H1 (cell line): ENCODE results near the gene AATK. TPM values are rescaled to one million over a fixed set of nuclear protein-coding genes. Genes with fewer than 3 reads are reported as not detected.

Experiments used
- CTCF ChIA-PET: fragments of 300-600 bp; sonication (Branson Sonifier 250); formaldehyde crosslinking; loops from one replicate; lab custom pipeline; 2021; ENCODE audit not compliant: partially characterized antibody; lab: Charles Lee
- POLR2A ChIA-PET: fragments of 300-600 bp; sonication (Branson Sonifier 250); formaldehyde crosslinking; loops from one replicate; lab custom pipeline; 2021; ENCODE audit warnings: inconsistent platforms; ENCODE audit not compliant: partially characterized antibody; lab: Charles Lee
- DNase-seq, 2 experiments: peaks; one replicate each; pipeline versions ENCODE4 v3.0.0 to v3.0.0-alpha.2; 2010 to 2022; ENCODE audit warnings: low spot score in 2 of 2, low read depth in 1 of 2, mixed read lengths in 1 of 2
- FAIRE-seq: peaks from 2 replicates; lab custom pipeline; 2011; peaks lifted over from hg19 to GRCh38; lab: Jason Lieb, UNC
- H2AFZ ChIP-seq: 2 replicates; pipeline ENCODE4 v1.8.1; 2012; ENCODE audit warnings: low read length, inconsistent platforms
- H2AK5ac ChIP-seq: 2 replicates; pipeline ENCODE4 v1.6.1; 2013; ENCODE audit warnings: low read depth, low read length
- H2BK120ac ChIP-seq: replicated peaks from 2 replicates; pipeline ENCODE3; 2013; ENCODE audit warnings: low read depth, low read length, inconsistent platforms
- H2BK12ac ChIP-seq: 2 replicates; pipeline ENCODE4 v1.6.1; 2013; ENCODE audit warnings: low read depth, low read length
- H2BK15ac ChIP-seq: 2 replicates; pipeline ENCODE4 v1.6.1; 2013; ENCODE audit warnings: low read length
- H2BK20ac ChIP-seq: 2 replicates; pipeline ENCODE4 v1.6.1; 2013; ENCODE audit warnings: low read length
- H2BK5ac ChIP-seq: 2 replicates; pipeline ENCODE4 v1.6.1; 2013; ENCODE audit warnings: low read depth, low read length
- H3K14ac ChIP-seq: 2 replicates; pipeline ENCODE4 v1.6.1; 2013; ENCODE audit warnings: inconsistent platforms; ENCODE audit not compliant: insufficient read length
- H3K18ac ChIP-seq: 2 replicates; pipeline ENCODE4 v1.6.1; 2013; ENCODE audit warnings: low read length; ENCODE audit errors: extremely low read depth
- H3K23ac ChIP-seq: 2 replicates; pipeline ENCODE4 v1.6.1; 2013; ENCODE audit warnings: inconsistent platforms; ENCODE audit not compliant: insufficient read length
- H3K23me2 ChIP-seq: 2 replicates; pipeline ENCODE4 v1.6.1; 2013; ENCODE audit warnings: low read depth, low read length
- H3K27ac ChIP-seq: 2 replicates; pipeline ENCODE4 v1.6.1; 2011; ENCODE audit warnings: low read depth, low read length, inconsistent platforms
- H3K27me3 ChIP-seq, 4 experiments: replicated peaks in 1 of 4; 1 replicate in 1 of 4; 2 replicates in 3 of 4; pipeline versions ENCODE4 v1.6.1 to v1.8.1; 2011 to 2013; ENCODE audit warnings: low read length in 3 of 4, mild to moderate bottlenecking in 3 of 4, inconsistent platforms in 2 of 4, mixed read lengths in 2 of 4, moderate library complexity in 1 of 4; ENCODE audit not compliant: control insufficient read depth in 3 of 4, insufficient read depth in 3 of 4; ENCODE audit errors: extremely low read depth in 1 of 4
- H3K36me3 ChIP-seq, 4 experiments: 2 replicates each; pipeline versions ENCODE4 v1.6.1 to v1.8.1; 2011 to 2013; ENCODE audit warnings: mild to moderate bottlenecking in 4 of 4, low read length in 3 of 4, moderate library complexity in 2 of 4, control low read depth in 1 of 4, inconsistent platforms in 1 of 4; ENCODE audit not compliant: insufficient read depth in 4 of 4, control insufficient read depth in 2 of 4
- H3K4ac ChIP-seq: replicated peaks from 2 replicates; pipeline ENCODE3; 2013; ENCODE audit warnings: low read length, low read depth, mixed read lengths, inconsistent platforms; ENCODE audit not compliant: insufficient read length
- H3K4me1 ChIP-seq, 4 experiments: replicated peaks in 1 of 4; 1 replicate in 1 of 4; 2 replicates in 3 of 4; pipeline versions ENCODE4 v1.6.1 to v1.8.1; 2011 to 2013; ENCODE audit warnings: low read length in 3 of 4, inconsistent platforms in 2 of 4, mixed read lengths in 1 of 4; ENCODE audit not compliant: insufficient read depth in 4 of 4, control insufficient read depth in 3 of 4
- H3K4me2 ChIP-seq, 2 experiments: 2 replicates each; pipeline versions ENCODE4 v1.6.1 to v1.8.1; 2011 to 2013; ENCODE audit warnings: low read depth in 2 of 2, low read length in 2 of 2, control low read depth in 1 of 2, inconsistent platforms in 1 of 2, mild to moderate bottlenecking in 1 of 2; ENCODE audit not compliant: insufficient read depth in 1 of 2
- H3K4me3 ChIP-seq, 4 experiments: fragments of 200-600, 300-600 bp in 1 of 4; sonication (generic), shearing (Covaris generic), sonication (Bioruptor Twin) in 1 of 4; 2 replicates each; pipeline versions ENCODE4 v1.5.1 to v1.8.1; 2011 to 2016; ENCODE audit warnings: low read length in 4 of 4, low read depth in 3 of 4, control low read depth in 2 of 4, inconsistent platforms in 2 of 4, mild to moderate bottlenecking in 2 of 4, mixed read lengths in 1 of 4, moderate library complexity in 1 of 4; ENCODE audit not compliant: insufficient read depth in 2 of 4; ENCODE audit errors: extremely low read depth in 1 of 4
- H3K56ac ChIP-seq: replicated peaks from 2 replicates; pipeline ENCODE3; 2013; ENCODE audit warnings: low read depth, mild to moderate bottlenecking, mixed read lengths, low read length, inconsistent platforms; ENCODE audit not compliant: insufficient read length
- H3K79me1 ChIP-seq: 2 replicates; pipeline ENCODE4 v1.6.1; 2013; ENCODE audit warnings: low read depth, low read length, control low read depth
- H3K79me2 ChIP-seq, 2 experiments: 2 replicates each; pipeline versions ENCODE4 v1.6.1 to v1.8.1; 2012 to 2013; ENCODE audit warnings: low read length in 2 of 2, mild to moderate bottlenecking in 2 of 2, inconsistent platforms in 1 of 2; ENCODE audit not compliant: insufficient read depth in 2 of 2, control insufficient read depth in 1 of 2
- H3K9ac ChIP-seq, 4 experiments: replicated peaks in 1 of 4; 1 replicate in 1 of 4; 2 replicates in 3 of 4; pipeline versions ENCODE4 v1.6.1 to v1.8.1; 2011 to 2013; ENCODE audit warnings: low read depth in 3 of 4, low read length in 3 of 4, control low read depth in 2 of 4, mild to moderate bottlenecking in 2 of 4, moderate library complexity in 2 of 4, inconsistent platforms in 1 of 4; ENCODE audit errors: extremely low read depth in 1 of 4
- H3K9me3 ChIP-seq, 2 experiments: 2 replicates each; pipeline versions ENCODE4 v1.6.1 to v1.8.1; 2012 to 2013; ENCODE audit warnings: mild to moderate bottlenecking in 2 of 2, moderate library complexity in 2 of 2, control low read depth in 1 of 2, inconsistent platforms in 1 of 2, low read depth in 1 of 2, low read length in 1 of 2, mixed read lengths in 1 of 2; ENCODE audit not compliant: insufficient read depth in 2 of 2
- H4K20me1 ChIP-seq, 2 experiments: replicated peaks in 1 of 2; 2 replicates each; pipeline versions ENCODE3 to v1.8.1; 2011 to 2013; ENCODE audit warnings: inconsistent platforms in 2 of 2, low read length in 2 of 2, mild to moderate bottlenecking in 1 of 2; ENCODE audit not compliant: insufficient read depth in 2 of 2, control insufficient read depth in 1 of 2
- H4K5ac ChIP-seq: 2 replicates; pipeline ENCODE4 v1.6.1; 2013; ENCODE audit warnings: low read length, low read depth, mixed read lengths, inconsistent platforms; ENCODE audit not compliant: insufficient read length
- H4K8ac ChIP-seq: 2 replicates; pipeline ENCODE4 v1.8.0; 2013; ENCODE audit warnings: mild to moderate bottlenecking, moderate library complexity, low read length, inconsistent platforms; ENCODE audit not compliant: insufficient read depth; ENCODE audit errors: extremely low read depth
- H4K91ac ChIP-seq: replicated peaks from 2 replicates; pipeline ENCODE3; 2013; ENCODE audit warnings: low read length, mixed read lengths, inconsistent platforms; ENCODE audit not compliant: insufficient read length
- ATF3 ChIP-seq: IDR thresholded peaks from 2 replicates; pipeline ENCODE4 v1.6.1; 2011; ENCODE audit warnings: low read depth, mild to moderate bottlenecking, low read length; ENCODE audit not compliant: insufficient read depth
- CHD1 ChIP-seq: IDR thresholded peaks from 2 replicates; pipeline ENCODE4 v1.6.1; 2012; ENCODE audit warnings: low read depth, low read length, improper control_type of control experiment
- E2F6 ChIP-seq: IDR thresholded peaks from 2 replicates; pipeline ENCODE4 v1.6.1; 2012; ENCODE audit warnings: inconsistent platforms
- EGR1 ChIP-seq: IDR thresholded peaks from 2 replicates; pipeline ENCODE4 v1.6.1; 2011; ENCODE audit warnings: low read depth, low read length, borderline replicate concordance
- HDAC2 ChIP-seq, 2 experiments: fragments of 300-600 bp in 1 of 2; sonication (generic) in 1 of 2; IDR thresholded peaks; 2 replicates each; pipeline ENCODE4 v1.6.1; 2011 to 2012; ENCODE audit warnings: low read depth in 2 of 2, low read length in 2 of 2, mild to moderate bottlenecking in 2 of 2, moderate library complexity in 2 of 2, borderline replicate concordance in 1 of 2, inconsistent platforms in 1 of 2
- JUN ChIP-seq: IDR thresholded peaks from 2 replicates; pipeline ENCODE4 v1.6.1; 2011; ENCODE audit warnings: low read depth, mild to moderate bottlenecking, improper control_type of control experiment, low read length
- MAX ChIP-seq: IDR thresholded peaks from 2 replicates; pipeline ENCODE4 v1.6.1; 2012; ENCODE audit warnings: inconsistent platforms
- SP4 ChIP-seq: IDR thresholded peaks from 2 replicates; pipeline ENCODE4 v1.6.1; 2012; ENCODE audit warnings: low read length, inconsistent platforms
- TCF12 ChIP-seq: IDR thresholded peaks from 2 replicates; pipeline ENCODE4 v1.6.1; 2011; ENCODE audit warnings: low read depth, mild to moderate bottlenecking, low read length
- WGBS, 2 experiments: shearing (Covaris generic) in 1 of 2; methylation state at CpG; one replicate each; pipeline versions ENCODE4 v1.1.6 to v1.1.7; 2013 to 2015; ENCODE audit warnings: low lambda C conversion rate in 2 of 2, mixed read lengths in 2 of 2, inconsistent platforms in 1 of 2, low coverage in 1 of 2, missing lambda C conversion rate in 1 of 2; ENCODE audit not compliant: insufficient replicate concordance in 2 of 2, insufficient coverage in 1 of 2, insufficient read length in 1 of 2; ENCODE audit errors: extremely low coverage in 1 of 2, missing lambda C conversion rate in 1 of 2; 5-methylcytosine and 5-hydroxymethylcytosine counted together
- polyA plus RNA-seq, 7 experiments: library from polyadenylated mRNA; depleted of rRNA in 3 of 7; stranded (reverse) in 5 of 7; unstranded in 2 of 7; fragments of >200 nt in 5 of 7; fragments of 200-250 nt in 2 of 7; gene quantifications; 1 replicate in 5 of 7; 2 replicates in 1 of 7; 4 replicates in 1 of 7; pipeline versions ENCODE4 v1.2.1 to v1.2.3, GENCODE V29; 2011 to 2013; ENCODE audit warnings: missing spikeins in 2 of 7, mixed read lengths in 2 of 7
- total RNA-seq: library from RNA; stranded (reverse); fragmentation: NEBNext Ultra II Directional; extraction: Animal tissue kit (Norgen Biotek cat#: 25700); gene quantifications from 2 replicates; pipeline ENCODE4 v1.2.1, GENCODE V29; 2021

Gene AATK
- total and polyA plus RNA-seq, 2 of the 8 experiments (the other 6 are each of a cell fraction or from before 2014, with no cell fraction given), result 1.7 to 3.5 TPM

- FAIRE-seq (no peak), DNase-seq (no peak)
- Histone ChIP-seq H3K36me3 (no peaks in the 10 kb centered on the region), H4K20me1 (peaks cover 0 to 2% of the 10 kb centered on the region in 2 experiments), H3K56ac (no peak overlapping the region), H3K18ac (no peak overlapping the region), H3K27ac (no peak overlapping the region), H3K4me2 (no peak overlapping the region; a peak in 1 of 4 replicates), H3K4me3 (no peak overlapping the region), H2BK15ac (no peak overlapping the region), H2BK20ac (no peak overlapping the region), H3K9ac (no peak overlapping the region), H3K27me3 (no peaks in the 10 kb centered on the region), H2BK5ac (no peak overlapping the region), H3K23ac (no peak overlapping the region), H2BK12ac (no peak overlapping the region), H3K14ac (no peak overlapping the region), H3K79me2 (no peaks in the 10 kb centered on the region), H4K5ac (no peak overlapping the region), H3K23me2 (no peaks in the 10 kb centered on the region), H3K9me3 (no peaks in the 10 kb centered on the region), H3K4me1 (peaks cover 0 to 11% (median 6%) of the 10 kb centered on the region in 4 experiments; a peak in 3 of 7 replicates), H3K4ac (no peak overlapping the region), H2AFZ (no peak overlapping the region), H2AK5ac (no peak overlapping the region), H4K91ac (no peak overlapping the region), H4K8ac (peak overlapping the region; percentile 51), H2BK120ac (no peak overlapping the region), H3K79me1 (no peaks in the 10 kb centered on the region)
- ChIA-PET CTCF (interaction anchor here (0.7 to 1.8 kb wide), 24 partner anchors 9 to 107 kb away, joined by 3 to 8 read pairs (median 3); no protein-coding TSS in a partner anchor), POLR2A (interaction anchor here (1.3 to 1.7 kb wide), 2 partner anchors 9 kb away, joined by 3 to 4 read pairs; no protein-coding TSS in a partner anchor)
- WGBS, 2 experiments, result 91% methylated on average over 27 of the region's 41 CpGs; no CpG with 5 or more reads in 1 of the 2 experiments
- no peak for TF ChIP-seq ATF3
- TF ChIP-seq EGR1, result no peak
- TF ChIP-seq E2F6, result no peak
- TF ChIP-seq TCF12, result no peak
- TF ChIP-seq SP4, result no peak
- no peak for TF ChIP-seq JUN
- TF ChIP-seq MAX, result no peak
- no peak for TF ChIP-seq HDAC2 (IDR thresholded peaks at IDR 0.05; ENCODE audit: borderline replicate concordance in 1 of 2, low read depth in 2 of 2, low read length in 2 of 2)
- no peak for TF ChIP-seq CHD1
Observed at GRCh38 chr17:81130385-81131361, 35.3 kb downstream of the AATK start.
